GM23338 (cell line): ENCODE results near the gene HAUS8.

Experiments used
- CTCF ChIP-seq, 2 experiments: fragments of 200-600 bp in 1 of 2; sonication (generic) in 1 of 2; conservative IDR thresholded peaks; 2 replicates each; pipeline versions ENCODE4 v1.5.1 to v1.6.1; 2016 to 2017; ENCODE audit warnings: antibody characterized with exemption in 2 of 2, low read depth in 2 of 2, mild to moderate bottlenecking in 2 of 2, moderate library complexity in 1 of 2
- EZH2 ChIP-seq: fragments of 200-600 bp; sonication (generic); IDR thresholded peaks from one replicate; pipeline ENCODE4 v1.8.0; 2017; ENCODE audit warnings: antibody characterized with exemption, mild to moderate bottlenecking, low read depth; ENCODE audit not compliant: unreplicated experiment
- EZH2phosphoT487 ChIP-seq: fragments of 200-600 bp; sonication (generic); IDR thresholded peaks from one replicate; pipeline ENCODE4 v1.8.1; 2018; ENCODE audit warnings: antibody characterized with exemption; ENCODE audit not compliant: unreplicated experiment
- POLR2AphosphoS5 ChIP-seq: IDR thresholded peaks from 2 replicates; pipeline ENCODE4 v1.6.1; 2016; ENCODE audit warnings: antibody characterized with exemption, low read depth
- REST ChIP-seq: IDR thresholded peaks from one replicate; pipeline ENCODE4 v1.6.1; 2018; ENCODE audit warnings: antibody characterized with exemption; ENCODE audit not compliant: unreplicated experiment
- STAT1 ChIP-seq: IDR thresholded peaks from one replicate; pipeline ENCODE4 v1.6.1; 2016; ENCODE audit warnings: antibody characterized with exemption; ENCODE audit not compliant: unreplicated experiment

- TF ChIP-seq REST, result no peak
- TF ChIP-seq CTCF (conservative IDR thresholded peaks at IDR 0.05; ENCODE audit: low read depth in 2 of 2), result no peak
- TF ChIP-seq EZH2, result no peak
- no peak for TF ChIP-seq STAT1
- no peak for TF ChIP-seq POLR2AphosphoS5
- no peak for TF ChIP-seq EZH2phosphoT487
These were observed 11.8 kb downstream of the HAUS8 start for GRCh38 chr19:17063428-17063827.
